HCT116 (cell line): ENCODE data around the gene PFKP. TPM values are rescaled to one million over a fixed set of nuclear protein-coding genes. Genes with fewer than 3 reads are reported as not detected.

Experiments used
- ATAC-seq: fragments of 200-7000 bp; cut with Tn5 transposase; 2 replicates; pipeline ENCODE4 v1.9.1; 2020; ENCODE audit warnings: mild to moderate bottlenecking, moderate library complexity
- BruUV-seq: library from RNA; stranded (reverse); fragments of 400-500 nt; replicated peaks from 2 replicates; lab custom pipeline; 2021; lab: Mats Ljungman, UMichigan
- CTCF ChIA-PET: fragments of 300-600 bp; sonication (Branson Sonifier 250); formaldehyde crosslinking; loops from one replicate; lab custom pipeline; 2021; ENCODE audit warnings: antibody characterized with exemption; lab: Charles Lee
- POLR2A ChIA-PET: fragments of 300-600, 350-600 bp; sonication (Branson Sonifier 250); formaldehyde crosslinking; loops from one replicate; lab custom pipeline; 2021; ENCODE audit warnings: antibody characterized with exemption; lab: Charles Lee
- RAD21 ChIA-PET, 2 experiments: fragments of 300-600 bp; sonication (Branson Sonifier 250); formaldehyde crosslinking; loops; one replicate each; lab custom pipeline; 2023; ENCODE audit warnings: low total read pairs in 2 of 2; ENCODE audit not compliant: uncharacterized antibody in 2 of 2, unreplicated experiment in 2 of 2, low non-redundant PET in 1 of 2; lab: Charles Lee
- DNase-seq: peaks from one replicate; pipeline ENCODE4 v3.0.0-alpha.2; 2010; ENCODE audit warnings: low read depth, low spot score
- H2AFZ ChIP-seq: fragments of 200-600 bp; shearing (Covaris generic), sonication (generic); 2 replicates; pipeline ENCODE4 v1.6.1; 2017; ENCODE audit warnings: low read depth, mixed run types, mixed read lengths, antibody characterized with exemption, low read length; ENCODE audit not compliant: poor library complexity, severe bottlenecking
- H3K27ac ChIP-seq: 2 replicates; pipeline ENCODE4 v1.5.1; 2012; ENCODE audit warnings: low read depth, low read length
- H3K27me3 ChIP-seq: fragments of 200-600 bp; sonication (generic); 2 replicates; pipeline ENCODE4 v1.6.1; 2016; ENCODE audit warnings: mixed run types, low read length, mixed read lengths; ENCODE audit not compliant: insufficient read depth
- H3K36me3 ChIP-seq, 2 experiments: fragments of 200-500 bp in 1 of 2; fragments of 200-600 bp in 1 of 2; sonication (Bioruptor generic) in 1 of 2; sonication (generic) in 1 of 2; 2 replicates each; pipeline versions ENCODE4 v1.5.1 to v1.6.1; 2014 to 2016; ENCODE audit warnings: low read length in 2 of 2, inconsistent platforms in 1 of 2, mixed read lengths in 1 of 2, mixed run types in 1 of 2; ENCODE audit not compliant: insufficient read depth in 2 of 2, control insufficient read depth in 1 of 2
- H3K4me1 ChIP-seq, 2 experiments: fragments of 200-600 bp in 1 of 2; sonication (generic) in 1 of 2; 2 replicates each; pipeline versions ENCODE4 v1.5.1 to v1.6.1; 2012 to 2017; ENCODE audit warnings: low read length in 2 of 2, inconsistent platforms in 1 of 2, mild to moderate bottlenecking in 1 of 2, mixed read lengths in 1 of 2, mixed run types in 1 of 2, moderate library complexity in 1 of 2; ENCODE audit not compliant: insufficient read depth in 2 of 2, control insufficient read depth in 1 of 2
- H3K4me2 ChIP-seq: fragments of 200-600 bp; sonication (generic); 2 replicates; pipeline ENCODE4 v1.6.1; 2017; ENCODE audit warnings: mixed run types, low read length, mixed read lengths
- H3K4me3 ChIP-seq, 2 experiments: fragments of 200-600 bp in 1 of 2; sonication (generic) in 1 of 2; replicated peaks in 1 of 2; 2 replicates each; pipeline ENCODE4 v1.5.1; 2011 to 2016; ENCODE audit warnings: low read length in 2 of 2, control low read depth in 1 of 2, low read depth in 1 of 2, mild to moderate bottlenecking in 1 of 2, mixed read lengths in 1 of 2, mixed run types in 1 of 2
- H3K79me2 ChIP-seq: fragments of 200-600 bp; sonication (generic); 2 replicates; pipeline ENCODE4 v1.6.1; 2017; ENCODE audit warnings: mild to moderate bottlenecking, mixed run types, low read length, moderate library complexity, mixed read lengths; ENCODE audit not compliant: insufficient read depth
- H3K9ac ChIP-seq: fragments of 200-600 bp; sonication (generic); 2 replicates; pipeline ENCODE4 v1.6.1; 2016; ENCODE audit warnings: low read length, mixed read lengths
- H3K9me2 ChIP-seq: fragments of 200-600 bp; sonication (generic), shearing (Covaris generic); 2 replicates; pipeline ENCODE4 v1.6.1; 2017; ENCODE audit warnings: mixed run types, mild to moderate bottlenecking, moderate library complexity; ENCODE audit not compliant: insufficient read depth
- H3K9me3 ChIP-seq, 2 experiments: fragments of 200-500 bp in 1 of 2; fragments of 200-600 bp in 1 of 2; sonication (Bioruptor generic) in 1 of 2; sonication (generic) in 1 of 2; 2 replicates each; pipeline ENCODE4 v1.6.1; 2014 to 2017; ENCODE audit warnings: low read length in 2 of 2, mixed read lengths in 2 of 2, inconsistent platforms in 1 of 2, low read depth in 1 of 2, mild to moderate bottlenecking in 1 of 2, mixed run types in 1 of 2, moderate library complexity in 1 of 2; ENCODE audit not compliant: control insufficient read depth in 1 of 2, insufficient read depth in 1 of 2
- H4K20me1 ChIP-seq: fragments of 200-600 bp; sonication (generic), shearing (Covaris generic); 2 replicates; pipeline ENCODE4 v1.6.1; 2017; ENCODE audit warnings: mixed run types, mild to moderate bottlenecking, moderate library complexity; ENCODE audit not compliant: insufficient read depth
- CBX3 ChIP-seq: IDR thresholded peaks from 2 replicates; pipeline ENCODE4 v1.6.1; 2012; ENCODE audit warnings: low read depth
- EZH2 ChIP-seq: fragments of 200-600 bp; sonication (generic); IDR thresholded peaks from 2 replicates; pipeline ENCODE4 v1.6.1; 2017; ENCODE audit warnings: antibody characterized with exemption, mixed run types
- EZH2phosphoT487 ChIP-seq: fragments of 200-600 bp; IDR thresholded peaks from 2 replicates; pipeline ENCODE4 v1.6.1; 2018; ENCODE audit warnings: antibody characterized with exemption, borderline replicate concordance
- FOSL1 ChIP-seq: IDR thresholded peaks from 2 replicates; pipeline ENCODE4 v1.6.1; 2012; ENCODE audit warnings: low read depth
- JUND ChIP-seq: IDR thresholded peaks from 2 replicates; pipeline ENCODE4 v1.6.1; 2012
- POLR2AphosphoS5 ChIP-seq: IDR thresholded peaks from 2 replicates; pipeline ENCODE4 v1.6.1; 2011; ENCODE audit warnings: mild to moderate bottlenecking, low read depth, low read length, moderate library complexity
- RAD21 ChIP-seq: IDR thresholded peaks from 2 replicates; pipeline ENCODE4 v1.6.1; 2012; ENCODE audit warnings: low read depth, mild to moderate bottlenecking
- TCF7L2 ChIP-seq: IDR thresholded peaks from 2 replicates; pipeline ENCODE4 v1.7.0; 2011; ENCODE audit warnings: borderline replicate concordance, inconsistent platforms; ENCODE audit not compliant: insufficient read depth, insufficient read length; ENCODE audit errors: extremely low read depth
- YY1 ChIP-seq: IDR thresholded peaks from 2 replicates; pipeline ENCODE4 v1.6.1; 2011; ENCODE audit warnings: low read length, low read depth, moderate library complexity, mild to moderate bottlenecking; ENCODE audit not compliant: insufficient replicate concordance; ENCODE audit errors: extremely low read depth
- ZFX ChIP-seq: fragments of 450-650 bp; IDR thresholded peaks from 2 replicates; pipeline ENCODE4 v1.6.1; 2017
- ZNF274 ChIP-seq: fragments of 200-500 bp; sonication (Bioruptor generic); IDR thresholded peaks from 2 replicates; pipeline ENCODE4 v1.6.1; 2014; ENCODE audit warnings: mild to moderate bottlenecking, low read depth, low read length, inconsistent platforms
- intact Hi-C: fragments of 100-400 bp; cut with micrococcal nuclease; formaldehyde crosslinking; loops from 2 replicates; pipeline ENCODE4 v1.10.0; 2022
- total RNA-seq: library from RNA; stranded (reverse); gene quantifications from one replicate; pipeline ENCODE4 v1.2.1, GENCODE V29; 2021; ENCODE audit not compliant: unreplicated experiment
- TF ChIP-seq, protein P1 (sequence below), 3 experiments: fragments of 200-600 bp in 1 of 3; sonication (generic) in 1 of 3; IDR thresholded peaks in 2 of 3; conservative IDR thresholded peaks in 1 of 3; 2 replicates each; pipeline ENCODE4 v1.5.1; 2012 to 2017; ENCODE audit warnings: low read depth in 2 of 3, low read length in 2 of 3, antibody characterized with exemption in 1 of 3, borderline replicate concordance in 1 of 3, control low read depth in 1 of 3, mild to moderate bottlenecking in 1 of 3, mixed read lengths in 1 of 3, mixed run types in 1 of 3, moderate library complexity in 1 of 3; ENCODE audit not compliant: insufficient read depth in 1 of 3
- TF ChIP-seq, protein P2 (sequence below): IDR thresholded peaks from 2 replicates; pipeline ENCODE4 v1.6.1; 2012
- TF ChIP-seq, protein P3 (sequence below): IDR thresholded peaks from 2 replicates; pipeline ENCODE4 v1.6.1; 2011; ENCODE audit warnings: mild to moderate bottlenecking, low read length, moderate library complexity; ENCODE audit not compliant: insufficient replicate concordance; ENCODE audit errors: extremely low read depth
- TF ChIP-seq, protein P4 (sequence below): IDR thresholded peaks from 2 replicates; pipeline ENCODE4 v1.6.1; 2012

PFKP gene
- total RNA-seq, 1 experiment from 2014 or later = 237 TPM

DNA sequence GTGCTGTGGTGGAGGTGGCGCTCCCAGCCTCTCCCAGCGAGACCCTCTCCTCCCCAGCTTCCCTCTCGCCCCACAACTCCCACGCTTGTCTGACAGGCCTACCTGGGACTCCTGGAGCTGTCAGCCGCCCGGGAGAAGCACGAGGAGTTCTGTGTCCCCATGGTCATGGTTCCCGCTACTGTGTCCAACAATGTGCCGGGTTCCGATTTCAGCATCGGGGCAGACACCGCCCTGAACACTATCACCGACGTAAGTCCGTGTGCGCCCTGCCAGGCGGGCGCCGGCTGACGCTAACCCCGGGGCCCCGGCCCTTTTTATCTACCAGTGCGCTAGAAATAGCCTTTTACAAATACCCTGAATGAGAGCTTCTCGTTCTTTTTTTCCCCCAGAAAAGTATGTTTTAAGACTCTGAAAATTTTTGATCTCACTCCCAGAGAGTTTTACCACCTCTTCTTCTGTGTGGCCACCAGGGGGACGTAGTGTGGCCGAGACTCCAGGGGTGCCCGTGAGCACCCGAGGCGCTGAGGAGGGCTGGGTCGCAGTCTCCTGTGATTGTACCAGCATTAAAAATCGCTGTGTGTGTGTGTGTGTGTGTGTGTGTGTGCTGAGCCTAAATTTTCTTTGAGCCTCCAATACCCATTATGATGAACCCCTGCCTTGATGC, 52.6 kb downstream of the PFKP start:
- Histone ChIP-seq H3K36me3 (peaks cover 44 to 66% of the 10 kb centered on the region in 2 experiments), H3K27ac (no peak overlapping the region), H3K9ac (no peak overlapping the region), H3K4me1 (no peaks in the 10 kb centered on the region), H2AFZ (no peak overlapping the region), H3K9me2 (no peaks in the 10 kb centered on the region), H3K27me3 (no peaks in the 10 kb centered on the region), H3K79me2 (peaks cover 19% of the 10 kb centered on the region), H3K9me3 (no peaks in the 10 kb centered on the region), H3K4me2 (no peak overlapping the region), H3K4me3 (no peak overlapping the region), H4K20me1 (no peaks in the 10 kb centered on the region)
- no peak for TF ChIP-seq EZH2phosphoT487
- TF ChIP-seq, protein P1, sequence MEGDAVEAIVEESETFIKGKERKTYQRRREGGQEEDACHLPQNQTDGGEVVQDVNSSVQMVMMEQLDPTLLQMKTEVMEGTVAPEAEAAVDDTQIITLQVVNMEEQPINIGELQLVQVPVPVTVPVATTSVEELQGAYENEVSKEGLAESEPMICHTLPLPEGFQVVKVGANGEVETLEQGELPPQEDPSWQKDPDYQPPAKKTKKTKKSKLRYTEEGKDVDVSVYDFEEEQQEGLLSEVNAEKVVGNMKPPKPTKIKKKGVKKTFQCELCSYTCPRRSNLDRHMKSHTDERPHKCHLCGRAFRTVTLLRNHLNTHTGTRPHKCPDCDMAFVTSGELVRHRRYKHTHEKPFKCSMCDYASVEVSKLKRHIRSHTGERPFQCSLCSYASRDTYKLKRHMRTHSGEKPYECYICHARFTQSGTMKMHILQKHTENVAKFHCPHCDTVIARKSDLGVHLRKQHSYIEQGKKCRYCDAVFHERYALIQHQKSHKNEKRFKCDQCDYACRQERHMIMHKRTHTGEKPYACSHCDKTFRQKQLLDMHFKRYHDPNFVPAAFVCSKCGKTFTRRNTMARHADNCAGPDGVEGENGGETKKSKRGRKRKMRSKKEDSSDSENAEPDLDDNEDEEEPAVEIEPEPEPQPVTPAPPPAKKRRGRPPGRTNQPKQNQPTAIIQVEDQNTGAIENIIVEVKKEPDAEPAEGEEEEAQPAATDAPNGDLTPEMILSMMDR (IDR thresholded peaks at IDR 0.05 in 2 of 3, conservative IDR thresholded peaks at IDR 0.05 in 1 of 3; ENCODE audit: borderline replicate concordance in 1 of 3, insufficient read depth in 1 of 3, low read depth in 2 of 3, low read length in 2 of 3) = peak in 2 of 3 experiments; percentile 69 to 71; a peak in 4 of 6 replicates
- DNase-seq (no peak), ATAC-seq (peak; percentile 74)
- POLR2A ChIA-PET = no interaction called here
- RAD21 ChIA-PET = no interaction called here
- CTCF ChIA-PET = no interaction called here
- BruUV-seq = no TSS peak
- intact Hi-C loops = no loop called here

DNA sequence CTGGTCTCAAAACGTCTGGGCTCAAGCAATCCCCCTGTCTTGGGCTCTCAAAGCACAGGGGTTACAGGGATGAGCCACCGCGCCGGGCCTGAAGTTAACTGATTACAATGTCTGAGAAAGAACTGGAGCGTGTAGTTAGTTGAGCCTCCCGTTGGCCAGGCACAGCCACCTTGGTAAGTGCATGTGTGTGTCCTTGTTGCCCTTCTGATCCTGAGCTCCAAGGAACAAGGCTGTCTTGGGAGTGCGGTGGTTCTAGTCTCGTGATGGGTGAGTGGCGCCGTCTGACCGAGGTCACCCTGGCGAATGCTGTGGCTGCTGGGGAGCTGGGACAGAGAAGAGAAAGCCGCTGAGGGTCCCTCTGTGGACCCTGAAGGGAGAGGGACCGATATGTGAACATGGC, 54.7 kb downstream of the PFKP start:
- no peak overlapping the region for H3K4me2 ChIP-seq
- H3K27me3 ChIP-seq = no peaks in the 10 kb centered on the region
- H3K79me2 ChIP-seq = peaks cover 23% of the 10 kb centered on the region
- ATAC-seq (no peak), DNase-seq (no peak)
- BruUV-seq = no TSS peak
- no peak overlapping the region for H3K9ac ChIP-seq
- no peak overlapping the region for H2AFZ ChIP-seq
- no peak overlapping the region for H3K27ac ChIP-seq
- ChIA-PET CTCF (no interaction called here), POLR2A (no interaction called here), RAD21 (no interaction called here)
- H3K4me1 ChIP-seq = no peaks in the 10 kb centered on the region
- H4K20me1 ChIP-seq = no peaks in the 10 kb centered on the region
- intact Hi-C loops = no loop called here
- peaks cover 35 to 63% of the 10 kb centered on the region in 2 experiments for H3K36me3 ChIP-seq
- no peaks in the 10 kb centered on the region for H3K9me2 ChIP-seq
- H3K4me3 ChIP-seq = no peak overlapping the region
- H3K9me3 ChIP-seq = no peaks in the 10 kb centered on the region
- no peak for TF ChIP-seq JUND
- TF ChIP-seq EZH2phosphoT487 = no peak
- no peak for TF ChIP-seq RAD21
- no peak for TF ChIP-seq POLR2AphosphoS5
- no peak for TF ChIP-seq EZH2
- TF ChIP-seq, protein P2, sequence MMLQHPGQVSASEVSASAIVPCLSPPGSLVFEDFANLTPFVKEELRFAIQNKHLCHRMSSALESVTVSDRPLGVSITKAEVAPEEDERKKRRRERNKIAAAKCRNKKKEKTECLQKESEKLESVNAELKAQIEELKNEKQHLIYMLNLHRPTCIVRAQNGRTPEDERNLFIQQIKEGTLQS = no peak
- TF ChIP-seq CBX3 = no peak
- TF ChIP-seq FOSL1 = no peak
- TF ChIP-seq, protein P3, sequence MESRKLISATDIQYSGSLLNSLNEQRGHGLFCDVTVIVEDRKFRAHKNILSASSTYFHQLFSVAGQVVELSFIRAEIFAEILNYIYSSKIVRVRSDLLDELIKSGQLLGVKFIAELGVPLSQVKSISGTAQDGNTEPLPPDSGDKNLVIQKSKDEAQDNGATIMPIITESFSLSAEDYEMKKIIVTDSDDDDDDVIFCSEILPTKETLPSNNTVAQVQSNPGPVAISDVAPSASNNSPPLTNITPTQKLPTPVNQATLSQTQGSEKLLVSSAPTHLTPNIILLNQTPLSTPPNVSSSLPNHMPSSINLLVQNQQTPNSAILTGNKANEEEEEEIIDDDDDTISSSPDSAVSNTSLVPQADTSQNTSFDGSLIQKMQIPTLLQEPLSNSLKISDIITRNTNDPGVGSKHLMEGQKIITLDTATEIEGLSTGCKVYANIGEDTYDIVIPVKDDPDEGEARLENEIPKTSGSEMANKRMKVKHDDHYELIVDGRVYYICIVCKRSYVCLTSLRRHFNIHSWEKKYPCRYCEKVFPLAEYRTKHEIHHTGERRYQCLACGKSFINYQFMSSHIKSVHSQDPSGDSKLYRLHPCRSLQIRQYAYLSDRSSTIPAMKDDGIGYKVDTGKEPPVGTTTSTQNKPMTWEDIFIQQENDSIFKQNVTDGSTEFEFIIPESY = no peak
- TF ChIP-seq TCF7L2 = no peak
- no peak for TF ChIP-seq ZNF274
- TF ChIP-seq, protein P4, sequence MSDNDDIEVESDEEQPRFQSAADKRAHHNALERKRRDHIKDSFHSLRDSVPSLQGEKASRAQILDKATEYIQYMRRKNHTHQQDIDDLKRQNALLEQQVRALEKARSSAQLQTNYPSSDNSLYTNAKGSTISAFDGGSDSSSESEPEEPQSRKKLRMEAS = no peak
- no peak for TF ChIP-seq ZFX
- TF ChIP-seq YY1 = no peak
